H1 (cell line): ENCODE data around the gene USB1. TPM values are rescaled to one million over a fixed set of nuclear protein-coding genes. Genes with fewer than 3 reads are reported as not detected.

Source experiments
- CTCF ChIA-PET: fragments of 300-600 bp; sonication (Branson Sonifier 250); formaldehyde crosslinking; loops from one replicate; lab custom pipeline; 2021; ENCODE audit not compliant: partially characterized antibody; lab: Charles Lee
- POLR2A ChIA-PET: fragments of 300-600 bp; sonication (Branson Sonifier 250); formaldehyde crosslinking; loops from one replicate; lab custom pipeline; 2021; ENCODE audit warnings: inconsistent platforms; ENCODE audit not compliant: partially characterized antibody; lab: Charles Lee
- DNase-seq, 2 experiments: peaks; one replicate each; pipeline versions ENCODE4 v3.0.0 to v3.0.0-alpha.2; 2010 to 2022; ENCODE audit warnings: low spot score in 2 of 2, low read depth in 1 of 2, mixed read lengths in 1 of 2
- FAIRE-seq: peaks from 2 replicates; lab custom pipeline; 2011; peaks lifted over from hg19 to GRCh38; lab: Jason Lieb, UNC
- H2AFZ ChIP-seq: 2 replicates; pipeline ENCODE4 v1.8.1; 2012; ENCODE audit warnings: low read length, inconsistent platforms
- H2AK5ac ChIP-seq: 2 replicates; pipeline ENCODE4 v1.6.1; 2013; ENCODE audit warnings: low read depth, low read length
- H2BK120ac ChIP-seq: replicated peaks from 2 replicates; pipeline ENCODE3; 2013; ENCODE audit warnings: low read depth, low read length, inconsistent platforms
- H2BK12ac ChIP-seq: 2 replicates; pipeline ENCODE4 v1.6.1; 2013; ENCODE audit warnings: low read depth, low read length
- H2BK15ac ChIP-seq: 2 replicates; pipeline ENCODE4 v1.6.1; 2013; ENCODE audit warnings: low read length
- H2BK20ac ChIP-seq: 2 replicates; pipeline ENCODE4 v1.6.1; 2013; ENCODE audit warnings: low read length
- H2BK5ac ChIP-seq: 2 replicates; pipeline ENCODE4 v1.6.1; 2013; ENCODE audit warnings: low read depth, low read length
- H3K14ac ChIP-seq: 2 replicates; pipeline ENCODE4 v1.6.1; 2013; ENCODE audit warnings: inconsistent platforms; ENCODE audit not compliant: insufficient read length
- H3K18ac ChIP-seq: 2 replicates; pipeline ENCODE4 v1.6.1; 2013; ENCODE audit warnings: low read length; ENCODE audit errors: extremely low read depth
- H3K23ac ChIP-seq: 2 replicates; pipeline ENCODE4 v1.6.1; 2013; ENCODE audit warnings: inconsistent platforms; ENCODE audit not compliant: insufficient read length
- H3K23me2 ChIP-seq: 2 replicates; pipeline ENCODE4 v1.6.1; 2013; ENCODE audit warnings: low read depth, low read length
- H3K27ac ChIP-seq: 2 replicates; pipeline ENCODE4 v1.6.1; 2011; ENCODE audit warnings: low read depth, low read length, inconsistent platforms
- H3K27me3 ChIP-seq, 4 experiments: replicated peaks in 1 of 4; 1 replicate in 1 of 4; 2 replicates in 3 of 4; pipeline versions ENCODE4 v1.6.1 to v1.8.1; 2011 to 2013; ENCODE audit warnings: low read length in 3 of 4, mild to moderate bottlenecking in 3 of 4, inconsistent platforms in 2 of 4, mixed read lengths in 2 of 4, moderate library complexity in 1 of 4; ENCODE audit not compliant: control insufficient read depth in 3 of 4, insufficient read depth in 3 of 4; ENCODE audit errors: extremely low read depth in 1 of 4
- H3K36me3 ChIP-seq, 4 experiments: 2 replicates each; pipeline versions ENCODE4 v1.6.1 to v1.8.1; 2011 to 2013; ENCODE audit warnings: mild to moderate bottlenecking in 4 of 4, low read length in 3 of 4, moderate library complexity in 2 of 4, control low read depth in 1 of 4, inconsistent platforms in 1 of 4; ENCODE audit not compliant: insufficient read depth in 4 of 4, control insufficient read depth in 2 of 4
- H3K4ac ChIP-seq: replicated peaks from 2 replicates; pipeline ENCODE3; 2013; ENCODE audit warnings: low read length, low read depth, mixed read lengths, inconsistent platforms; ENCODE audit not compliant: insufficient read length
- H3K4me1 ChIP-seq, 4 experiments: replicated peaks in 1 of 4; 1 replicate in 1 of 4; 2 replicates in 3 of 4; pipeline versions ENCODE4 v1.6.1 to v1.8.1; 2011 to 2013; ENCODE audit warnings: low read length in 3 of 4, inconsistent platforms in 2 of 4, mixed read lengths in 1 of 4; ENCODE audit not compliant: insufficient read depth in 4 of 4, control insufficient read depth in 3 of 4
- H3K4me2 ChIP-seq, 2 experiments: 2 replicates each; pipeline versions ENCODE4 v1.6.1 to v1.8.1; 2011 to 2013; ENCODE audit warnings: low read depth in 2 of 2, low read length in 2 of 2, control low read depth in 1 of 2, inconsistent platforms in 1 of 2, mild to moderate bottlenecking in 1 of 2; ENCODE audit not compliant: insufficient read depth in 1 of 2
- H3K4me3 ChIP-seq, 4 experiments: fragments of 200-600, 300-600 bp in 1 of 4; sonication (generic), shearing (Covaris generic), sonication (Bioruptor Twin) in 1 of 4; 2 replicates each; pipeline versions ENCODE4 v1.5.1 to v1.8.1; 2011 to 2016; ENCODE audit warnings: low read length in 4 of 4, low read depth in 3 of 4, control low read depth in 2 of 4, inconsistent platforms in 2 of 4, mild to moderate bottlenecking in 2 of 4, mixed read lengths in 1 of 4, moderate library complexity in 1 of 4; ENCODE audit not compliant: insufficient read depth in 2 of 4; ENCODE audit errors: extremely low read depth in 1 of 4
- H3K56ac ChIP-seq: replicated peaks from 2 replicates; pipeline ENCODE3; 2013; ENCODE audit warnings: low read depth, mild to moderate bottlenecking, mixed read lengths, low read length, inconsistent platforms; ENCODE audit not compliant: insufficient read length
- H3K79me1 ChIP-seq: 2 replicates; pipeline ENCODE4 v1.6.1; 2013; ENCODE audit warnings: low read depth, low read length, control low read depth
- H3K79me2 ChIP-seq, 2 experiments: 2 replicates each; pipeline versions ENCODE4 v1.6.1 to v1.8.1; 2012 to 2013; ENCODE audit warnings: low read length in 2 of 2, mild to moderate bottlenecking in 2 of 2, inconsistent platforms in 1 of 2; ENCODE audit not compliant: insufficient read depth in 2 of 2, control insufficient read depth in 1 of 2
- H3K9ac ChIP-seq, 4 experiments: replicated peaks in 1 of 4; 1 replicate in 1 of 4; 2 replicates in 3 of 4; pipeline versions ENCODE4 v1.6.1 to v1.8.1; 2011 to 2013; ENCODE audit warnings: low read depth in 3 of 4, low read length in 3 of 4, control low read depth in 2 of 4, mild to moderate bottlenecking in 2 of 4, moderate library complexity in 2 of 4, inconsistent platforms in 1 of 4; ENCODE audit errors: extremely low read depth in 1 of 4
- H3K9me3 ChIP-seq, 2 experiments: 2 replicates each; pipeline versions ENCODE4 v1.6.1 to v1.8.1; 2012 to 2013; ENCODE audit warnings: mild to moderate bottlenecking in 2 of 2, moderate library complexity in 2 of 2, control low read depth in 1 of 2, inconsistent platforms in 1 of 2, low read depth in 1 of 2, low read length in 1 of 2, mixed read lengths in 1 of 2; ENCODE audit not compliant: insufficient read depth in 2 of 2
- H4K20me1 ChIP-seq, 2 experiments: replicated peaks in 1 of 2; 2 replicates each; pipeline versions ENCODE3 to v1.8.1; 2011 to 2013; ENCODE audit warnings: inconsistent platforms in 2 of 2, low read length in 2 of 2, mild to moderate bottlenecking in 1 of 2; ENCODE audit not compliant: insufficient read depth in 2 of 2, control insufficient read depth in 1 of 2
- H4K5ac ChIP-seq: 2 replicates; pipeline ENCODE4 v1.6.1; 2013; ENCODE audit warnings: low read length, low read depth, mixed read lengths, inconsistent platforms; ENCODE audit not compliant: insufficient read length
- H4K8ac ChIP-seq: 2 replicates; pipeline ENCODE4 v1.8.0; 2013; ENCODE audit warnings: mild to moderate bottlenecking, moderate library complexity, low read length, inconsistent platforms; ENCODE audit not compliant: insufficient read depth; ENCODE audit errors: extremely low read depth
- H4K91ac ChIP-seq: replicated peaks from 2 replicates; pipeline ENCODE3; 2013; ENCODE audit warnings: low read length, mixed read lengths, inconsistent platforms; ENCODE audit not compliant: insufficient read length
- FOSL1 ChIP-seq: IDR thresholded peaks from 2 replicates; pipeline ENCODE4 v1.6.1; 2011; ENCODE audit warnings: mild to moderate bottlenecking, low read depth, low read length, moderate library complexity; ENCODE audit not compliant: insufficient read depth
- NANOG ChIP-seq: IDR thresholded peaks from 2 replicates; pipeline ENCODE4 v1.6.1; 2011; ENCODE audit warnings: low read length, low read depth, mild to moderate bottlenecking, inconsistent platforms; ENCODE audit not compliant: insufficient read depth, poor library complexity, severe bottlenecking
- TAF1 ChIP-seq: IDR thresholded peaks from 2 replicates; pipeline ENCODE4 v1.6.1; 2011; ENCODE audit warnings: mild to moderate bottlenecking, low read depth, low read length
- WGBS, 2 experiments: shearing (Covaris generic) in 1 of 2; methylation state at CpG; one replicate each; pipeline versions ENCODE4 v1.1.6 to v1.1.7; 2013 to 2015; ENCODE audit warnings: low lambda C conversion rate in 2 of 2, mixed read lengths in 2 of 2, inconsistent platforms in 1 of 2, low coverage in 1 of 2, missing lambda C conversion rate in 1 of 2; ENCODE audit not compliant: insufficient replicate concordance in 2 of 2, insufficient coverage in 1 of 2, insufficient read length in 1 of 2; ENCODE audit errors: extremely low coverage in 1 of 2, missing lambda C conversion rate in 1 of 2; 5-methylcytosine and 5-hydroxymethylcytosine counted together
- polyA plus RNA-seq, 7 experiments: library from polyadenylated mRNA; depleted of rRNA in 3 of 7; stranded (reverse) in 5 of 7; unstranded in 2 of 7; fragments of >200 nt in 5 of 7; fragments of 200-250 nt in 2 of 7; gene quantifications; 1 replicate in 5 of 7; 2 replicates in 1 of 7; 4 replicates in 1 of 7; pipeline versions ENCODE4 v1.2.1 to v1.2.3, GENCODE V29; 2011 to 2013; ENCODE audit warnings: missing spikeins in 2 of 7, mixed read lengths in 2 of 7
- total RNA-seq: library from RNA; stranded (reverse); fragmentation: NEBNext Ultra II Directional; extraction: Animal tissue kit (Norgen Biotek cat#: 25700); gene quantifications from 2 replicates; pipeline ENCODE4 v1.2.1, GENCODE V29; 2021

The USB1 gene
- total and polyA plus RNA-seq, 2 of the 8 experiments (the other 6 are each of a cell fraction or from before 2014, with no cell fraction given): 65.4 to 75.9 TPM

- Histone ChIP-seq H4K20me1 (peaks cover 0 to 2% of the 10 kb centered on the region in 2 experiments), H3K9ac (no peak overlapping the region), H2AK5ac (no peak overlapping the region), H2BK120ac (no peak overlapping the region), H2BK15ac (no peak overlapping the region), H2BK20ac (no peak overlapping the region), H3K56ac (no peak overlapping the region), H3K23me2 (no peaks in the 10 kb centered on the region), H2BK5ac (no peak overlapping the region), H3K36me3 (peaks cover 0 to 10% (median 1%) of the 10 kb centered on the region in 4 experiments; a peak in 5 of 8 replicates), H4K8ac (no peak overlapping the region), H3K18ac (no peak overlapping the region), H3K9me3 (no peaks in the 10 kb centered on the region), H3K27me3 (no peaks in the 10 kb centered on the region), H2AFZ (no peak overlapping the region), H3K14ac (no peak overlapping the region), H4K91ac (no peak overlapping the region)
- no peak for FAIRE-seq
- POLR2A ChIA-PET: no interaction called here
- TF ChIP-seq NANOG (no peak), TAF1 (no peak), FOSL1 (no peak)
- TF ChIP-seq, all 59 proteins: peak for 0
- H2BK12ac ChIP-seq: no peak overlapping the region
- H3K27ac ChIP-seq: no peak overlapping the region
- WGBS, 2 experiments: 83% methylated on average over 9 of the region's 9 CpGs; no CpG with 5 or more reads in 1 of the 2 experiments
- peaks cover 0 to 3% of the 10 kb centered on the region in 2 experiments; a peak in 1 of 4 replicates for H3K79me2 ChIP-seq
- no peak for DNase-seq
- no peak overlapping the region for H3K4me2 ChIP-seq
- H4K5ac ChIP-seq: no peak overlapping the region
- no peak overlapping the region for H3K23ac ChIP-seq
- H3K79me1 ChIP-seq: no peaks in the 10 kb centered on the region
- H3K4me3 ChIP-seq: no peak overlapping the region
- H3K4ac ChIP-seq: no peak overlapping the region
- peaks cover 0 to 4% (median 1%) of the 10 kb centered on the region in 4 experiments; a peak in 3 of 7 replicates for H3K4me1 ChIP-seq
- CTCF ChIA-PET: interaction anchor here (0.7 to 2.8 kb wide), 5 partner anchors 11 to 256 kb away, joined by 3 to 12 read pairs (median 3); partner anchors contain the start of gene USB1
These were observed 11.3 kb downstream of the USB1 start for GRCh38 chr16:58012481-58012880.
